GM19025 (cell line): ENCODE measurements around the gene CDX1.

Experiments
- ATAC-seq: cut with Tn5 transposase; IDR thresholded peaks from one replicate; pipeline ENCODE4 v1.9.1; 2021; ENCODE audit warnings: mild to moderate bottlenecking, low read depth, moderate library complexity; ENCODE audit not compliant: unreplicated experiment

CDX1 gene

GRCh38 chr5:150166650-150167511, at the start of gene CDX1:
Gene CDX1 (plus strand): TSS chr5:150166778. CDS start chr5:150166877, 99 bp downstream.
- no peak for ATAC-seq

DNA sequence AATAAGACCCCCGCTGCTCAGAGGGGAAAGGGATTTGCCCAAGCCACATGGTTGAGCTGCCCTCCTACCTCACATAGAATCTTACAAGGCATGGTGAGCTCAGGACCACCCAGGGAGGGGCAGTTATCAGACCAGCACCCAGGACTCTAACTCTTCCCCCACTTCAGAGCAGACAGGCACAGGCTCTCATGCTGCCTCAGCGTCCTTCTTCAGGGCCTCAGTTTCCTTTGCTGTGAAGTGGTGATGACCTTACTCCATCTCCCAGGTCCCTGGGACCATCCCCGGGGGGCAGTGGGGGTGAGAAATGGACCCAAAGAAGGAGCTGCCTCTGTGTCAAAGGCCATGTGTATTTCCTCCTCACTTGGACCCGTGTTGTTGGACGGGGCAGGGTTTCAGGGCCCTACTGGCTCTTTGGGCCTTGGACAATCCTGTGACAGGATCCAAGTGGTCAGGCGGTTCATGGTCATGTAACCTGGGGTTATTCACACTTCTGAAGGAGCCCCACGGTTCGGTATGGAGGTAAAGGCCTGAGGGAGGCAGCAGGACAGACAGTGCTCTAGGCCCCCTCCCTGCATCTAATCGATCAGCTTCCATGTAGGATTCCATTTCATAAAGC, 48.5 kb upstream of the CDX1 start:
- ATAC-seq, result no peak

- no peak for ATAC-seq
Observed at GRCh38 chr5:150118561-150119229, 47.9 kb upstream of the CDX1 start.

DNA sequence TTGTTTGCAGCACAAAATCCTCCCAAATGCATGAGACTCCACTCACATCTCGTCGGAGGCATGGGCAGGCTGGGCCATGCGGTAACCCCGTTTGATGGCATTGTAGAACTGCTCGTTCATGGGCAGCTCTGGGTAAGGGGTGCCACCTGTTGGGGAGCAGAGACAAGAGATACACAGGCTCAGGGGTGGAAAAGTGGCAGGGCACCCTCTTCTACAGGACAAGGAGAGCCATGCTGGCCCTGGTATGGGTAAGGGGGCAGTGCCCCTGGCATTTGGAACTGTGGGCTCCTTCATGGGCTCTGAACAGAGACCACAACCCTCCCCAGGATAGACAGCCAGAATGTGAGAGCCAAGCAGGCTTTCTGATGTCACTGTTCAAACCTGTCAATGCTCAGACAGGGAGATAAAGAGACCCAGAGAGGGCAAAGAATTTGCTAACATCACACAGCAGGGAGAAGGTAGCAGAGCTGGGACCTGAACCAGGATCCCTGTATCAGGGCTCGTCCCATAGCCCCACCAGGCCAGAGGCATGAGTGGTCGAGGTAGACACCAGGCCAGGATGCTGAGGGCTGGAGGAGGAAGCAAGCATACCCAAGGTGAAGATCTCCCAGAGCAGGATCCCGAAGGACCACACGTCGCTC, 47.0 kb upstream of the CDX1 start:
- ATAC-seq, result no peak

- no peak for ATAC-seq
Observed at GRCh38 chr5:150120062-150120441, 46.5 kb upstream of the CDX1 start.

DNA sequence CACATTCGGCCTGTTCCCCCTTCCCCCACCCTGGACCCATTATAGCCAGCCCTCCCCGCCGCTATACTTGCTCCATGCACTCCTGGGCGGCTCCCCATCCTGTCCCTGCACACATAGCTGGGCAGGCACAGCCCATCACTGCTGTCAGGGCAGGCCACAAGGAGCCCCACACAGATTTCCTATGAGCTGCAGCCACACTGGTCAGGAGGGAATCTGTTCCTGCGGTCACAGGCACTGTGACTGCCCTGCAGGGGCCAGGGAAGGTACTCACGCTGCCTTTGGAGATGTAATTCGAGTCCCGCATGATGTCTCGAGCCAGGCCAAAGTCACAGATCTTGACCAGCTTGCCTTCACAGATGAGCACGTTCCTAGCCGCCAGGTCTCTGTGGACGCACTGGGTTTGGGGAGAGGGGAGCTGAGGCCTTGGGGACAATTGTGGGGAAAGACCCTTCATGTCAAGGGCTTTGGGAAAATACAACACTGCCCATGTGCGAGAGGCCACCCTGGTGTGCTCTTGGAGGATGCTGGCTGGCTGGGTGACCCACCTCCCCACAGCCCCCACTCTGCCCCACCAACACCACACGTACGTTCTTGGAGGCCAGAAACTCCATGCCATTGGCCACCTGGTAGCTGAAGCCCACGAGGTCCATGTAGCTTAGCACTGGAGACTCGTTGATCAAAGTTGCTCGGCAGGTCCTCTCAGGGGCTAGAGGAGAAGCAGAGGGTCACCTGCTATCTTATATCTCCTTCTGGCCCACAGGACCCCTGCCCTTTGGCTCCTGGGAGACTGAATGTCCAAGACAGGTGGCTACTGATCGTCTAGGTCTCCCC, 45.7 kb upstream of the CDX1 start:
- ATAC-seq, result no peak

GRCh38 chr5:150121448-150122157, 45.0 kb upstream of the CDX1 start:
- no peak for ATAC-seq

DNA sequence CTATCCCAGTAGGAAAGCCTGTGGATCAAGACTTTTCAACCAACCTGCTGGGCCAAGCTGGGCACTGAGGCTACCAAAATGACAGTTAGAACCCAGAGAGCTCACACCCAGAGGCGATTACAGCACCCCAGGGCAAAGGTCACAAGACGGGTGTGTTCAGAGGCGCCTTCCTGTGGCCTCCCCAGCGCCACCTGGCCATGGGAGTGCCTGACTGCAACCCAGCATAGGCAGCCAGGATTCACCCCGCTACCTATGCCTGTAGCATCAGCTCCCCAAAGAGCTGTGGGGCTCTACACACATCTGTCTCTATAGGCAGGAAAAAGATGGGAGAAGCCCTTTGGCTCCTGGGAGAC, 44.4 kb upstream of the CDX1 start:
- ATAC-seq, result peak; percentile 84

DNA sequence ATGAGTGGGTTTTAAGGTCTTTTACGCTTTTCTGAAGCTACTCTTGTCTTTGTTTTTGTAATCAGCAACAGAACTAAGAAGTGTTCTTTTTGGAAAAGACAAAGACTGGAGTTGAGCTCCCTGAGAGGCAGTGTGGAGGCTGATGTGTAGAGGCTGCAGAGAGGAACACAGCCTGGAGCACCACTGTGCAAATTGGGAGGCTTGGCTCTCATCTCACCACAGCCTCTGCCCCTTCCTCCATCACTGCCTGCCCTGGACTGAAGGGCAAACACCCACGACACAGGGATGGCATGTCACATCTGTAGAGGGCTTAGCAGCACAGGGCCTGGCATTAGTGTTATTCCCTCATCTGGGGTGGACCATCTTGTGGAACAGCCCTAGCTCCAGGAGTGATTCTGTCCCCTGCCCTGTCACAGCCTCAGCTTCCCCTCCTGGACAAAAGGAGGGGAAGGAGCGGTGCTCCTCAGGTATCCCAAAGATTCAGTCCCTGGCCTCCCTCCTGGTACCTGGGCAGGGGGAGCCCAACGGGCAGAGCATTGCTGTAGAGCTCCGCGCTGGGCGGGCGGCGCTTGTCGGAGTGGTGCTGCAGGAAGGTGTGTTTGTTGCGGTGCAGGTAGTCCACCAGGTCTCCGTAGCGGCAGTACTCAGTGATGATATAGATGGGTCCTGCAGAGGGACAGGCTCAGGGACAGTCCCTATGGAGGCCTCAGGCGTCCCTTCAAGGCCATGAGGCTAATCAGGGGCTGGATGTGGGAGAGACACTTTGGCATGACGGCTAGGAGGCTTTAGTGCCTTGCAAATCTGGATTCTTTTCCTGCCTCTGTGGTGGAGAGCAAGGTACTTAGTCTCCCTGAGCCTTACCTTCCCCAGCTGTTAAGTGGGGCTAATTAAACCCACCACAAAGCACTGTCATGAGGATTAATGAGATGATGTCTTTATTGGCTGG, 43.8 kb upstream of the CDX1 start:
- no peak for ATAC-seq

DNA sequence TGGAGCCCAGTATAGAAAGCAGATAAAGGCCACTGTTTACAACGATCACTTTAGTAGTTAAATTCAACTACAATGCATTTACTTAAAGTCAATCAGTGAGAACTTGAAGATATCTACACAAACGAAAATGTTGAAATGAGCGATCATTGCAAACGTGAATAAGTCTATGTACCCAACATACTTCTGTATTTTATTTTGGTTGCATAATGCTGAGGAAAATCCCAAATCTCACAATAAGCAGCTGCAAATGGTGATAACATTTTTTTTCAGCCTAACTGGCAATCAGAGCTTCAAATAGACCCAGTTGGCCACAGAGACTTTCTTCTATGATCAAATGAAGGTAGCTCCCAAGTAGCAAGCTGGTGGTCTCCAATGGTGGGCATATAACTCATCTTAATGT, 43.0 kb upstream of the CDX1 start:
- no peak for ATAC-seq

DNA sequence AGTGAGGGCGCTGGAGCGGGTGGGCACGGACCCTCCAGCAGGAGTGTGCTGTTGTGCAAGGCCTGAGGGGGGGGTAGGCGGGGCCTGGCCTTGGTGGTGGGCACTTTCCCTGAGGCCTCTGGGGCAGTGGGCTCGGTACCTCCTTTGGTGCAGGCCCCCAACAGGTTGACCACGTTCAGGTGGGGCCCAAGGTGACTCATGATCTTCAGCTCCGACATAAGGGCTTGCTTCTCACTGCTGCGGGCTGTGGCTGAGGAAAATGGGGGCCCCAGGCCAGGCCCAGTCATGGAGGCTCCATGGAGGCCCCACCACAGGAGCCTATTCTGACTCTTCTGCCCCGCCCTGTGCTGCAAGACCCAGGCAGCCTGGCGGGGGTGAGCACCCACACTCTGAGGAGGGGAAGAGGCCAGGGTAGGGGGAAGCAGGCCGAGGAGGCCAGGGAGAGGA, 42.4 kb upstream of the CDX1 start:
- ATAC-seq, result no peak

DNA sequence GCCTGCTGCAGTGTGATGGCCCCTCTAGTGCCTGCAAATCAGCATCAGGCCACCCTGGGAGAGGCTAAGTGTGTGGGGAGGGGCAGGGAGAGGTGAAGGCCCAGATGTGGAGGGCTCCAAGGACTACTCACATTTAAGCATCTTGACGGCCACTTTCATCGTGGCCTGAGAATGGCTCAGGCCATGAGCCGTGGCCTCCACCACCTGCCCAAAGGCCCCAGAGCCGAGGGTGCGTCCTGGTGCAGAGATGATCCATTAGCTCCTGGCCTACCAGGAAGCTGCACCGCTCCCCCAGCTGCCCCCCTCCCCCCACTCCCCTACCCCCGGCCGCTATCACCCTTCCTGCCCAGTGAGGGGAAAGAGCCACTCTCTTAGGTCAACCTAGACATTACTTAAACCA, 42.0 kb upstream of the CDX1 start:
- no peak for ATAC-seq

DNA sequence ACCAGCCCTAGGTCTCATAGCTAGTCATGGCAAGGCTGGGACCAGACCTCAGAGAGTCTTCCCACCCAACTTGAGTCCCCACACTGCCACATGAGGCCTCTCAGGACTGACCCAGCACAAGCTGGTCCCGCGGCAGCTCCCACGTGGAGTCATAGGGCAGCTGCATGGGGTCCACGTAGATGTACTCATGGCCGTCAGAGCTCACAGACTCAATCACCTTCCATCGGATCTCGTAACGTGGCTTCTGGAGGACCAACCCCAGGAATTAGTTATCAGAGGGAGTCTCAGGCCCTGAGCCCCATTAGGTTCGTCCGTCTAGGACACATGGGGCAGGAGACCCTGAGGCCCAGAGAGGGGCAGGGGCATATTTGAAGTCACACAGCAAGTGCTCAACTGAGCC, 41.2 kb upstream of the CDX1 start:
- ATAC-seq, result no peak

GRCh38 chr5:150126199-150126920, 40.2 kb upstream of the CDX1 start:
- no peak for ATAC-seq

- no peak for ATAC-seq
Observed at GRCh38 chr5:150126921-150127265, 39.7 kb upstream of the CDX1 start.

DNA sequence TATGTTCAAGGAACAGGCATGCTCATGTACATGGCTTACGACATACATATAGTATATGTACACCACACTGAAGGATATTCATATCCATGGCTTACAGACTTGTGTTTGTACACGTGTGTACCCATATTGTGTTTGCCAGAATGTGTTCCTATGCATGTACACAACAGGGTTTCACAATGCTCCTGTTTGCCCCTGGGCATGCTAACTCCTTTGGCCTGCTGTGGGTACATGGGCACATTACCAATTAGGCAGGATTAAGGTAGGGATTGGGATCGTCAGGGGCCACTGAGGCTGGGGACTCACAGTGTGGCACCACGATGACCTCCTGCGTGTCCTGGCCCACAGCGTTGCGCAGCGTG, 37.1 kb upstream of the CDX1 start:
- ATAC-seq, result no peak

GRCh38 chr5:150129813-150130492, 36.6 kb upstream of the CDX1 start:
- ATAC-seq, result no peak
